GM12878 (cell line): ENCODE results near the gene CHMP4B. TPM values are rescaled to one million over a fixed set of nuclear protein-coding genes. Genes with fewer than 3 reads are reported as not detected.
A peak's percentile ranks its signal among the peaks of the same experiment; 100 is the strongest.

ENCODE experiments used
- ATAC-seq: fragments of 200-7000 bp; cut with Tn5 transposase; 3 replicates; pipeline ENCODE4 v1.9.1; 2020; ENCODE audit warnings: mild to moderate bottlenecking, moderate library complexity
- BruUV-seq: library from RNA; stranded (reverse); fragments of 400-500 nt; replicated peaks from 2 replicates; lab custom pipeline; 2021; lab: Mats Ljungman, UMichigan
- CTCF ChIA-PET: fragments of 300-600 bp; sonication (Branson Sonifier 250); formaldehyde crosslinking; extraction: SDS; loops from one replicate; lab custom pipeline; 2021; ENCODE audit warnings: inconsistent platforms; lab: Yijun Ruan, JAX
- POLR2A ChIA-PET: fragments of 350-600 bp; formaldehyde crosslinking; extraction: SDS; loops from one replicate; lab custom pipeline; 2021; ENCODE audit warnings: inconsistent platforms; lab: Charles Lee
- RAD21 ChIA-PET: fragments of 300-600 bp; sonication (Branson Sonifier 250); formaldehyde crosslinking; loops from one replicate; lab custom pipeline; 2023; ENCODE audit warnings: antibody characterized with exemption; ENCODE audit not compliant: unreplicated experiment; lab: Charles Lee
- SMC1A ChIA-PET: fragments of 300-600 bp; sonication (Branson Sonifier 250); formaldehyde crosslinking; loops from one replicate; lab custom pipeline; 2023; ENCODE audit not compliant: unreplicated experiment, uncharacterized antibody; lab: Charles Lee
- DNase-seq: peaks from one replicate; pipeline ENCODE4 v3.0.0-alpha.2; 2011; ENCODE audit warnings: low read depth, low spot score
- FAIRE-seq: peaks from 3 replicates; lab custom pipeline; 2011; peaks lifted over from hg19 to GRCh38; lab: Jason Lieb, UNC
- H2AFZ ChIP-seq: 2 replicates; pipeline ENCODE4 v1.6.0; 2011; ENCODE audit warnings: low read depth, low read length, control low read depth; ENCODE audit not compliant: control insufficient read depth
- H3K27ac ChIP-seq: 2 replicates; pipeline ENCODE4 v1.5.1; 2011; ENCODE audit warnings: control low read depth; ENCODE audit not compliant: control insufficient read depth, insufficient read depth
- H3K27me3 ChIP-seq, 2 experiments: replicated peaks in 1 of 2; 2 replicates each; pipeline versions ENCODE4 v1.6.0 to v1.6.1; 2011; ENCODE audit warnings: low read length in 1 of 2; ENCODE audit not compliant: control insufficient read depth in 2 of 2, insufficient read depth in 2 of 2
- H3K36me3 ChIP-seq, 2 experiments: 2 replicates each; pipeline ENCODE4 v1.5.1; 2011; ENCODE audit warnings: low read length in 1 of 2; ENCODE audit not compliant: control insufficient read depth in 2 of 2, insufficient read depth in 2 of 2
- H3K4me1 ChIP-seq: 2 replicates; pipeline ENCODE4 v1.6.1; 2011; ENCODE audit warnings: mild to moderate bottlenecking, low read length, moderate library complexity, mixed read lengths; ENCODE audit not compliant: control insufficient read depth, insufficient read depth
- H3K4me2 ChIP-seq: 2 replicates; pipeline ENCODE4 v1.6.0; 2011; ENCODE audit warnings: control low read depth; ENCODE audit not compliant: control insufficient read depth, insufficient read depth
- H3K4me3 ChIP-seq: fragments of 200-600 bp; sonication (generic); 2 replicates; pipeline ENCODE4 v1.5.1; 2016
- H3K79me2 ChIP-seq: 2 replicates; pipeline ENCODE4 v1.6.0; 2011; ENCODE audit warnings: low read length; ENCODE audit not compliant: control insufficient read depth, insufficient read depth
- H3K9ac ChIP-seq: 2 replicates; pipeline ENCODE4 v1.8.0; 2011; ENCODE audit warnings: low read length, control low read depth, mixed read lengths; ENCODE audit not compliant: control insufficient read depth, insufficient read depth
- H3K9me3 ChIP-seq: replicated peaks from 3 replicates; pipeline ENCODE4 v1.5.1; 2011; ENCODE audit warnings: mild to moderate bottlenecking, low read length; ENCODE audit not compliant: control insufficient read depth, insufficient read depth
- H4K20me1 ChIP-seq: 2 replicates; pipeline ENCODE4 v1.6.0; 2011; ENCODE audit not compliant: control insufficient read depth, insufficient read depth
- BCL11A ChIP-seq: IDR thresholded peaks from 2 replicates; pipeline ENCODE4 v1.6.1; 2011; ENCODE audit warnings: low read depth, low read length
- CHD4 ChIP-seq: fragments of 200-600 bp; sonication (generic); IDR thresholded peaks from 2 replicates; pipeline ENCODE4 v1.6.1; 2016; ENCODE audit warnings: mild to moderate bottlenecking
- FOXM1 ChIP-seq: IDR thresholded peaks from 2 replicates; pipeline ENCODE4 v1.6.1; 2012; ENCODE audit warnings: low read depth, mild to moderate bottlenecking, inconsistent platforms, low read length, moderate library complexity
- POLR2AphosphoS5 ChIP-seq: IDR thresholded peaks from 2 replicates; pipeline ENCODE4 v1.6.1; 2011; ENCODE audit warnings: mild to moderate bottlenecking, low read length, inconsistent platforms
- WGBS: methylation state at CpG from one replicate; pipeline ENCODE4 v1.1.6; 2016; ENCODE audit warnings: low lambda C conversion rate; ENCODE audit not compliant: insufficient replicate concordance, insufficient coverage; ENCODE audit errors: missing lambda C conversion rate; 5-methylcytosine and 5-hydroxymethylcytosine counted together
- in situ Hi-C: fragments of 300-500 bp; cut with MboI; formaldehyde crosslinking; loops from 9 replicates; pipeline ENCODE4 v1.14.3; 2018; ENCODE audit warnings: mixed read lengths
- intact Hi-C: fragments of 100-400 bp; cut with micrococcal nuclease; formaldehyde crosslinking; loops from one replicate; pipeline ENCODE4 v1.14.2; 2022; ENCODE audit not compliant: unreplicated experiment
- polyA plus RNA-seq, 11 experiments: library from polyadenylated mRNA; depleted of rRNA in 4 of 11; unstranded in 6 of 11; stranded (reverse) in 5 of 11; fragments of >200 nt; fragmentation: Nextera tagmentation in 4 of 11; fragmentation: Illumina TruSeq in 1 of 11; extraction: Ambion mirVana in 4 of 11; extraction: Trizol in 1 of 11; gene quantifications; 1 replicate in 1 of 11; 2 replicates in 10 of 11; pipeline versions ENCODE4 v1.2.1 to v1.2.3, GENCODE V29; 2011 to 2016; ENCODE audit warnings: inconsistent platforms in 2 of 11, missing spikeins in 2 of 11, low read depth in 1 of 11
- total RNA-seq, 4 experiments: library from RNA; depleted of rRNA in 3 of 4; stranded (reverse); fragments of >200 nt in 3 of 4; fragmentation: Illumina TruSeq in 1 of 4; extraction: Trizol in 1 of 4; gene quantifications; 2 replicates each; pipeline versions ENCODE4 v1.2.1 to v1.2.3, GENCODE V29; 2013 to 2021
- TF ChIP-seq, protein P1 (sequence below): fragments of 450-650 bp; IDR thresholded peaks from 2 replicates; pipeline ENCODE4 v1.6.1; 2018; ENCODE audit warnings: mild to moderate bottlenecking, low read depth, moderate library complexity; ENCODE audit not compliant: partially characterized antibody
- TF ChIP-seq, protein P2 (sequence below): IDR thresholded peaks from 2 replicates; pipeline ENCODE4 v1.6.1; 2012; ENCODE audit warnings: low read depth, low read length, improper control_type of control experiment
- TF ChIP-seq, protein P3 (sequence below): fragments of 450-650 bp; IDR thresholded peaks from 2 replicates; pipeline ENCODE4 v1.6.1; 2017; ENCODE audit warnings: antibody characterized with exemption, mild to moderate bottlenecking, moderate library complexity
- TF ChIP-seq, protein P4 (sequence below): fragments of 450-650 bp; IDR thresholded peaks from 2 replicates; pipeline ENCODE4 v1.6.1; 2016; ENCODE audit warnings: mild to moderate bottlenecking

CHMP4B gene
- total and polyA plus RNA-seq, 10 of the 15 experiments (the other 5 are each of a cell fraction or from before 2014, with no cell fraction given), result 4.2 to 118 (median 49.6) TPM

DNA sequence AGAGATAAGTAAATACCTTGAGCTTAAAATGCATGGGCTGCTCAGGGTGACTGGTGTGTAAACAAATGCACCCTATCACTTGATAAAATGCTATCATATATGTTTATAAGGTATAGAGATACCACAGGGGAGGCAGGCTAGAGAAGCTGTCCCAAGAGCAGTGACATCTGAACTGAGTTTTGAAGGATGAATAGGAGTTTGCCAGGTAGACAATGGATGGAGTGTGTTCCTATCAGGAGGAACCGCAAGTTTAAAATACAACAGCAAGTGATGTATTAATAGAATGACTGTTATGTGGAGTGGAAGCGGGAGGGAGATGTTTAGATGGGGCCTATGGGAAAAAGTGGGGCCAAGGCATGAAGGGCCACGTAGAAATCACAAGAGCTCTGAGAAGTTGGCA is 38.7 kb upstream of the CHMP4B start (continued):
- TF ChIP-seq FOXM1, result no peak
- TF ChIP-seq, protein P1, sequence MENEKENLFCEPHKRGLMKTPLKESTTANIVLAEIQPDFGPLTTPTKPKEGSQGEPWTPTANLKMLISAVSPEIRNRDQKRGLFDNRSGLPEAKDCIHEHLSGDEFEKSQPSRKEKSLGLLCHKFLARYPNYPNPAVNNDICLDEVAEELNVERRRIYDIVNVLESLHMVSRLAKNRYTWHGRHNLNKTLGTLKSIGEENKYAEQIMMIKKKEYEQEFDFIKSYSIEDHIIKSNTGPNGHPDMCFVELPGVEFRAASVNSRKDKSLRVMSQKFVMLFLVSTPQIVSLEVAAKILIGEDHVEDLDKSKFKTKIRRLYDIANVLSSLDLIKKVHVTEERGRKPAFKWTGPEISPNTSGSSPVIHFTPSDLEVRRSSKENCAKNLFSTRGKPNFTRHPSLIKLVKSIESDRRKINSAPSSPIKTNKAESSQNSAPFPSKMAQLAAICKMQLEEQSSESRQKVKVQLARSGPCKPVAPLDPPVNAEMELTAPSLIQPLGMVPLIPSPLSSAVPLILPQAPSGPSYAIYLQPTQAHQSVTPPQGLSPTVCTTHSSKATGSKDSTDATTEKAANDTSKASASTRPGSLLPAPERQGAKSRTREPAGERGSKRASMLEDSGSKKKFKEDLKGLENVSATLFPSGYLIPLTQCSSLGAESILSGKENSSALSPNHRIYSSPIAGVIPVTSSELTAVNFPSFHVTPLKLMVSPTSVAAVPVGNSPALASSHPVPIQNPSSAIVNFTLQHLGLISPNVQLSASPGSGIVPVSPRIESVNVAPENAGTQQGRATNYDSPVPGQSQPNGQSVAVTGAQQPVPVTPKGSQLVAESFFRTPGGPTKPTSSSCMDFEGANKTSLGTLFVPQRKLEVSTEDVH, result no peak

DNA sequence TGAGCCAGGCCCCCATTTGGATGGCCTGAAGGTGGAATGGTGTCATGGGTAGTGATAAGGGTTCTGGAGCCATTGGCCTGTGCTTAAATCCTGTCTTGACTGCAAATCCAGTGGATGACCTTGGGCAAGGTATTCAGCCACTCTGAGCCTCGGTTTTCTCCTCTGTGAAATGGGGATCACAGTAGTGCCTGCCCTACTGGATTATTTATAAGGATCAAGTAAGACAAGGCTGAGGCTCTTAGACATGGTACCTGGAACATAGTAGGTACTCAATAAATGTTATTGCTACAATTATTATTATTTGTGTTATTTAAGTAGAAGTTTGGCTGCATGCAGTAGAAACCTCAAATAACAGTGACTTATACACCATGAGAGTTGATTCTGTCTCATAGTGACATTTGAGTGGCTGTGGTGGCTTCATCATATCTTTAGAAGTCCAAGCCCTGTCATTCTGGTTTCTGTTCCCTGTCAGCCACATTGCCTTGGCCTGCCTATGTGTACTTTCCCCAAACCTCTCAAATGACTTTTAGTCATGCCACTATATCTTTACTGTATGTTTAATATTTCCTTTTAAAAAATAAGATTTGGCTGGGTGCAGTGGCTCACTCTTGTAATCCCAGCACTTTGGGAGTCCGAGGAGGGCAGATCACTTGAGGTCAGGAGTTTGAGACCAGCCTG is 37.6 kb upstream of the CHMP4B start:
- H2AFZ ChIP-seq, result no peak overlapping the region
- ATAC-seq (peak; percentile 87), FAIRE-seq (peak; percentile 86), DNase-seq (peak; percentile 85)
- no peak overlapping the region for H3K4me3 ChIP-seq
- peak overlapping the region; percentile 83 for H3K27ac ChIP-seq
- BruUV-seq, result no TSS peak
- peak overlapping the region; percentile 1; the same call in 1 of the 2 replicates for H3K4me2 ChIP-seq
- H4K20me1 ChIP-seq, result no peaks in the 10 kb centered on the region
- in situ Hi-C loops, result no loop called here
- H3K4me1 ChIP-seq, result peaks cover 33% of the 10 kb centered on the region
- ChIA-PET CTCF (no interaction called here), SMC1A (interaction anchor here (1.8 to 2.3 kb wide), 2 partner anchors 40 to 41 kb away, joined by 6 to 9 read pairs; partner anchors contain the start of gene ZNF341), POLR2A (interaction anchor here (0.6 to 1.5 kb wide), 5 partner anchors 39 to 241 kb away, joined by 3 to 5 read pairs (median 4); partner anchors contain the start of genes PXMP4 and ZNF341), RAD21 (interaction anchor here (3.5 kb wide), 1 partner anchor 41 kb away, joined by 20 read pairs; the partner anchor contains the start of gene ZNF341)
- H3K9ac ChIP-seq, result peak overlapping the region; percentile 36; the same call in 1 of the 2 replicates
- no peaks in the 10 kb centered on the region for H3K79me2 ChIP-seq
- H3K36me3 ChIP-seq, result no peaks in the 10 kb centered on the region
- intact Hi-C loops, result no loop called here
- no peaks in the 10 kb centered on the region for H3K9me3 ChIP-seq
- no peaks in the 10 kb centered on the region for H3K27me3 ChIP-seq
- WGBS, result 24% methylated on average over 2 of the region's 2 CpGs
- TF ChIP-seq POLR2AphosphoS5, result no peak
- TF ChIP-seq, protein P2, sequence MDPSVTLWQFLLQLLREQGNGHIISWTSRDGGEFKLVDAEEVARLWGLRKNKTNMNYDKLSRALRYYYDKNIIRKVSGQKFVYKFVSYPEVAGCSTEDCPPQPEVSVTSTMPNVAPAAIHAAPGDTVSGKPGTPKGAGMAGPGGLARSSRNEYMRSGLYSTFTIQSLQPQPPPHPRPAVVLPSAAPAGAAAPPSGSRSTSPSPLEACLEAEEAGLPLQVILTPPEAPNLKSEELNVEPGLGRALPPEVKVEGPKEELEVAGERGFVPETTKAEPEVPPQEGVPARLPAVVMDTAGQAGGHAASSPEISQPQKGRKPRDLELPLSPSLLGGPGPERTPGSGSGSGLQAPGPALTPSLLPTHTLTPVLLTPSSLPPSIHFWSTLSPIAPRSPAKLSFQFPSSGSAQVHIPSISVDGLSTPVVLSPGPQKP, result no peak
- peak; percentile 75 for TF ChIP-seq BCL11A
- no peak for TF ChIP-seq CHD4
- TF ChIP-seq, protein P3, sequence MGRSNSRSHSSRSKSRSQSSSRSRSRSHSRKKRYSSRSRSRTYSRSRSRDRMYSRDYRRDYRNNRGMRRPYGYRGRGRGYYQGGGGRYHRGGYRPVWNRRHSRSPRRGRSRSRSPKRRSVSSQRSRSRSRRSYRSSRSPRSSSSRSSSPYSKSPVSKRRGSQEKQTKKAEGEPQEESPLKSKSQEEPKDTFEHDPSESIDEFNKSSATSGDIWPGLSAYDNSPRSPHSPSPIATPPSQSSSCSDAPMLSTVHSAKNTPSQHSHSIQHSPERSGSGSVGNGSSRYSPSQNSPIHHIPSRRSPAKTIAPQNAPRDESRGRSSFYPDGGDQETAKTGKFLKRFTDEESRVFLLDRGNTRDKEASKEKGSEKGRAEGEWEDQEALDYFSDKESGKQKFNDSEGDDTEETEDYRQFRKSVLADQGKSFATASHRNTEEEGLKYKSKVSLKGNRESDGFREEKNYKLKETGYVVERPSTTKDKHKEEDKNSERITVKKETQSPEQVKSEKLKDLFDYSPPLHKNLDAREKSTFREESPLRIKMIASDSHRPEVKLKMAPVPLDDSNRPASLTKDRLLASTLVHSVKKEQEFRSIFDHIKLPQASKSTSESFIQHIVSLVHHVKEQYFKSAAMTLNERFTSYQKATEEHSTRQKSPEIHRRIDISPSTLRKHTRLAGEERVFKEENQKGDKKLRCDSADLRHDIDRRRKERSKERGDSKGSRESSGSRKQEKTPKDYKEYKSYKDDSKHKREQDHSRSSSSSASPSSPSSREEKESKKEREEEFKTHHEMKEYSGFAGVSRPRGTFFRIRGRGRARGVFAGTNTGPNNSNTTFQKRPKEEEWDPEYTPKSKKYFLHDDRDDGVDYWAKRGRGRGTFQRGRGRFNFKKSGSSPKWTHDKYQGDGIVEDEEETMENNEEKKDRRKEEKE, result no peak
- TF ChIP-seq, protein P4, sequence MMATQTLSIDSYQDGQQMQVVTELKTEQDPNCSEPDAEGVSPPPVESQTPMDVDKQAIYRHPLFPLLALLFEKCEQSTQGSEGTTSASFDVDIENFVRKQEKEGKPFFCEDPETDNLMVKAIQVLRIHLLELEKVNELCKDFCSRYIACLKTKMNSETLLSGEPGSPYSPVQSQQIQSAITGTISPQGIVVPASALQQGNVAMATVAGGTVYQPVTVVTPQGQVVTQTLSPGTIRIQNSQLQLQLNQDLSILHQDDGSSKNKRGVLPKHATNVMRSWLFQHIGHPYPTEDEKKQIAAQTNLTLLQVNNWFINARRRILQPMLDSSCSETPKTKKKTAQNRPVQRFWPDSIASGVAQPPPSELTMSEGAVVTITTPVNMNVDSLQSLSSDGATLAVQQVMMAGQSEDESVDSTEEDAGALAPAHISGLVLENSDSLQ, result peak; percentile 93
